Measurements from ENCODE around the gene TGIF2. TPM values are rescaled to one million over a fixed set of nuclear protein-coding genes. Genes with fewer than 3 reads are reported as not detected.

Gene TGIF2
- total RNA-seq, 1 donor from 2014 or later, result 29.2 TPM

GRCh38 chr20:36591281-36591680, 17.9 kb downstream of the TGIF2 start:
- Mint-ChIP-seq H3K27me3 (ENCODE audit: unreplicated experiment) (no peaks in the 10 kb centered on the region), H3K36me3 (ENCODE audit: unreplicated experiment) (peaks cover 7% of the 10 kb centered on the region), H3K9me3 (ENCODE audit: unreplicated experiment) (no peaks in the 10 kb centered on the region), H3K4me1 (ENCODE audit: unreplicated experiment) (peaks cover 12% of the 10 kb centered on the region), H3K4me3 (ENCODE audit: unreplicated experiment) (no peak overlapping the region), H3K27ac (ENCODE audit: unreplicated experiment) (no peak overlapping the region)
- no peak for DNase-seq (ENCODE audit: extremely low spot score, unreplicated experiment)
- TF ChIP-seq CTCF (IDR thresholded peaks at IDR 0.05), result no peak

- Mint-ChIP-seq H3K27ac (ENCODE audit: unreplicated experiment) (peak overlapping the region; percentile 9), H3K36me3 (ENCODE audit: unreplicated experiment) (peaks cover 5% of the 10 kb centered on the region), H3K4me3 (ENCODE audit: unreplicated experiment) (no peak overlapping the region), H3K4me1 (ENCODE audit: unreplicated experiment) (peaks cover 12% of the 10 kb centered on the region), H3K27me3 (ENCODE audit: unreplicated experiment) (no peaks in the 10 kb centered on the region), H3K9me3 (ENCODE audit: unreplicated experiment) (no peaks in the 10 kb centered on the region)
- TF ChIP-seq CTCF (IDR thresholded peaks at IDR 0.05), result peak; percentile 65
- no peak for DNase-seq (ENCODE audit: extremely low spot score, unreplicated experiment)
Observed at GRCh38 chr20:36591854-36592641, 18.7 kb downstream of the TGIF2 start.

GRCh38 chr20:36593347-36593929, 20.0 kb downstream of the TGIF2 start:
- Mint-ChIP-seq H3K36me3 (ENCODE audit: unreplicated experiment) (peaks cover 2% of the 10 kb centered on the region), H3K27ac (ENCODE audit: unreplicated experiment) (no peak overlapping the region), H3K4me3 (ENCODE audit: unreplicated experiment) (no peak overlapping the region), H3K9me3 (ENCODE audit: unreplicated experiment) (no peaks in the 10 kb centered on the region), H3K27me3 (ENCODE audit: unreplicated experiment) (no peaks in the 10 kb centered on the region), H3K4me1 (ENCODE audit: unreplicated experiment) (peaks cover 12% of the 10 kb centered on the region)
- no peak for DNase-seq (ENCODE audit: extremely low spot score, unreplicated experiment)
- TF ChIP-seq CTCF (IDR thresholded peaks at IDR 0.05), result no peak

GRCh38 chr20:36599912-36600345, 26.5 kb downstream of the TGIF2 start:
- Mint-ChIP-seq H3K36me3 (ENCODE audit: unreplicated experiment) (no peaks in the 10 kb centered on the region), H3K4me1 (ENCODE audit: unreplicated experiment) (peaks cover 2% of the 10 kb centered on the region), H3K9me3 (ENCODE audit: unreplicated experiment) (no peaks in the 10 kb centered on the region), H3K4me3 (ENCODE audit: unreplicated experiment) (no peak overlapping the region), H3K27ac (ENCODE audit: unreplicated experiment) (no peak overlapping the region), H3K27me3 (ENCODE audit: unreplicated experiment) (no peaks in the 10 kb centered on the region)
- no peak for TF ChIP-seq CTCF (IDR thresholded peaks at IDR 0.05)
- no peak for DNase-seq (ENCODE audit: extremely low spot score, unreplicated experiment)

- TF ChIP-seq CTCF (IDR thresholded peaks at IDR 0.05), result no peak
- Mint-ChIP-seq H3K36me3 (ENCODE audit: unreplicated experiment) (no peaks in the 10 kb centered on the region), H3K27me3 (ENCODE audit: unreplicated experiment) (no peaks in the 10 kb centered on the region), H3K4me3 (ENCODE audit: unreplicated experiment) (no peak overlapping the region), H3K27ac (ENCODE audit: unreplicated experiment) (no peak overlapping the region), H3K4me1 (ENCODE audit: unreplicated experiment) (peaks cover 9% of the 10 kb centered on the region), H3K9me3 (ENCODE audit: unreplicated experiment) (no peaks in the 10 kb centered on the region)
- no peak for DNase-seq (ENCODE audit: extremely low spot score, unreplicated experiment)
Observed at GRCh38 chr20:36601540-36601939, 28.1 kb downstream of the TGIF2 start.
